ENCODE results near the gene TMEM200A.
"Not testable (repeated sequence)": the region's sequence is repeated elsewhere in the genome, so short reads cannot be mapped to it uniquely, and the experiment has no call there.

TMEM200A gene

GRCh38 chr6:130365166-130366106, at the start of gene TMEM200A:
Gene TMEM200A, plus strand, starts transcription at chr6:130366017. Its CDS starts 74,406 bp downstream, at chr6:130440423.
- DNase-seq (ENCODE audit: low read depth in 3 of 3), result peak in 1 of 3 experiments; percentile 50

- no peak for DNase-seq (ENCODE audit: low read depth in 3 of 3)
Measured at GRCh38 chr6:130320908-130321307, 44.9 kb upstream of the TMEM200A start.

- peak; percentile 7 to 27 (median 18) for DNase-seq (ENCODE audit: low read depth in 3 of 3)
Measured at GRCh38 chr6:130322673-130323268, 43.0 kb upstream of the TMEM200A start.

- DNase-seq (ENCODE audit: low read depth in 3 of 3), result no peak
Measured at GRCh38 chr6:130324657-130325056, 41.2 kb upstream of the TMEM200A start.

- no peak for DNase-seq (ENCODE audit: low read depth in 3 of 3)
Measured at GRCh38 chr6:130326496-130326895, 39.3 kb upstream of the TMEM200A start.

GRCh38 chr6:130337534-130337933, 28.3 kb upstream of the TMEM200A start:
- no peak for DNase-seq (ENCODE audit: low read depth in 3 of 3)

- not testable (repeated sequence) for DNase-seq (ENCODE audit: low read depth in 3 of 3)
Measured at GRCh38 chr6:130346324-130346723, 19.5 kb upstream of the TMEM200A start.

GRCh38 chr6:130354322-130354721, 11.5 kb upstream of the TMEM200A start:
- no peak for DNase-seq (ENCODE audit: low read depth in 3 of 3)

GRCh38 chr6:130355572-130355971, 10.2 kb upstream of the TMEM200A start:
- DNase-seq (ENCODE audit: low read depth in 3 of 3), result no peak

- no peak for DNase-seq (ENCODE audit: low read depth in 3 of 3)
Measured at GRCh38 chr6:130357436-130357835, 8.4 kb upstream of the TMEM200A start.

- no peak for DNase-seq (ENCODE audit: low read depth in 3 of 3)
Measured at GRCh38 chr6:130359736-130360135, 6.1 kb upstream of the TMEM200A start.

- DNase-seq (ENCODE audit: low read depth in 3 of 3), result no peak
Measured at GRCh38 chr6:130362128-130362527, 3.7 kb upstream of the TMEM200A start.

GRCh38 chr6:130364224-130364780, 1.5 kb upstream of the TMEM200A start:
- DNase-seq (ENCODE audit: low read depth in 3 of 3), result no peak

GRCh38 chr6:130366107-130367005, 539 bp downstream of the TMEM200A start:
- peak in 1 of 3 experiments; percentile 21 for DNase-seq (ENCODE audit: low read depth in 3 of 3)

GRCh38 chr6:130367767-130368166, 1.9 kb downstream of the TMEM200A start:
- DNase-seq (ENCODE audit: low read depth in 3 of 3), result no peak

- DNase-seq (ENCODE audit: low read depth in 3 of 3), result no peak
Measured at GRCh38 chr6:130368576-130368975, 2.8 kb downstream of the TMEM200A start.

- no peak for DNase-seq (ENCODE audit: low read depth in 3 of 3)
Measured at GRCh38 chr6:130369831-130370230, 4.0 kb downstream of the TMEM200A start.

- DNase-seq (ENCODE audit: low read depth in 3 of 3), result no peak
Measured at GRCh38 chr6:130371921-130372420, 6.2 kb downstream of the TMEM200A start.

- no peak for DNase-seq (ENCODE audit: low read depth in 3 of 3)
Measured at GRCh38 chr6:130372786-130373185, 7.0 kb downstream of the TMEM200A start.

- DNase-seq (ENCODE audit: low read depth in 3 of 3), result no peak
Measured at GRCh38 chr6:130373992-130374391, 8.2 kb downstream of the TMEM200A start.

- no peak for DNase-seq (ENCODE audit: low read depth in 3 of 3)
Measured at GRCh38 chr6:130376936-130377335, 11.1 kb downstream of the TMEM200A start.
